Duodenal mucosa (tissue), 2 donors: ENCODE data around the gene CLCN7.

Source experiments
- H3K27ac ChIP-seq: one replicate; pipeline ENCODE4 v1.7.0; 2013; ENCODE audit warnings: low read depth, low read length
- H3K27me3 ChIP-seq, 2 donors: one replicate each; pipeline ENCODE4 v1.7.0; 2013; ENCODE audit warnings: low read length in 2 of 2, control low read depth in 1 of 2; ENCODE audit not compliant: insufficient read depth in 2 of 2, control insufficient read depth in 1 of 2
- H3K36me3 ChIP-seq, 2 donors: one replicate each; pipeline ENCODE4 v1.7.0; 2013; ENCODE audit warnings: low read length in 2 of 2, control low read depth in 1 of 2; ENCODE audit not compliant: insufficient read depth in 2 of 2, control insufficient read depth in 1 of 2
- H3K4me1 ChIP-seq, 2 donors: one replicate each; pipeline ENCODE4 v1.7.0; 2013; ENCODE audit warnings: low read length in 2 of 2, control low read depth in 1 of 2; ENCODE audit not compliant: insufficient read depth in 2 of 2, control insufficient read depth in 1 of 2
- H3K4me3 ChIP-seq, 2 donors: one replicate each; pipeline ENCODE4 v1.7.0; 2013; ENCODE audit warnings: low read length in 2 of 2, low read depth in 1 of 2
- H3K9ac ChIP-seq, 2 donors: one replicate each; pipeline ENCODE4 v1.7.0; 2013; ENCODE audit warnings: low read length in 2 of 2, low read depth in 1 of 2
- H3K9me3 ChIP-seq, 2 donors: one replicate each; pipeline ENCODE4 v1.7.0; 2013; ENCODE audit warnings: low read length in 2 of 2, control low read depth in 1 of 2; ENCODE audit not compliant: control insufficient read depth in 1 of 2

The CLCN7 gene

DNA sequence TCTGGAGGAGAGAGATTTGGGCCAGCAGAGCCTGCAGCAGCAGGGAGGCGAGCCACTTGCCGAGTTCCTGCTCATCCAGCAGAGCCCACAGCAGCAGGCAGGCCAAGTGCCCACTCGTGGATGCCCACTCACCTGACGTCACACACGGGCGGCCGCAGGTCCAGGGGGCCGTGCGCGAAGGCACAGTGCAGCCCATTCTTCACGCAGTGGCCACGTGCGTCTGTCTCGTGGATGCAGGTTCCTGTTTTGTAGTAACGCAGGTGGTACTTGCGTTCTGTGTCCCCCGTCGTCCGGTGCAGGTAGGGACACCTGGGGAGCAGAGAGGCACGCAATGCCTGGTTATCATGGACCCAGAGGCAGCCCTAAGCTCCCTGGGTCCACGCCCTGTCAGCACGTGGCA is 71.8 kb downstream of the CLCN7 start:
- no peaks in the 10 kb centered on the region for H3K9me3 ChIP-seq
- H3K9ac ChIP-seq: no peak overlapping the region
- H3K4me3 ChIP-seq: no peak overlapping the region
- peaks cover 7 to 43% of the 10 kb centered on the region in 2 donors for H3K36me3 ChIP-seq
- H3K27ac ChIP-seq: no peak overlapping the region
- no peaks in the 10 kb centered on the region for H3K27me3 ChIP-seq
- peaks cover 3 to 4% of the 10 kb centered on the region in 2 donors for H3K4me1 ChIP-seq

GRCh38 chr16:1401758-1402154 is 73.1 kb downstream of the CLCN7 start:
- Histone ChIP-seq H3K36me3 (peaks cover 7 to 50% of the 10 kb centered on the region in 2 donors), H3K27me3 (no peaks in the 10 kb centered on the region), H3K4me3 (no peak overlapping the region), H3K4me1 (no peaks in the 10 kb centered on the region), H3K9me3 (no peaks in the 10 kb centered on the region), H3K27ac (no peak overlapping the region), H3K9ac (no peak overlapping the region)

DNA sequence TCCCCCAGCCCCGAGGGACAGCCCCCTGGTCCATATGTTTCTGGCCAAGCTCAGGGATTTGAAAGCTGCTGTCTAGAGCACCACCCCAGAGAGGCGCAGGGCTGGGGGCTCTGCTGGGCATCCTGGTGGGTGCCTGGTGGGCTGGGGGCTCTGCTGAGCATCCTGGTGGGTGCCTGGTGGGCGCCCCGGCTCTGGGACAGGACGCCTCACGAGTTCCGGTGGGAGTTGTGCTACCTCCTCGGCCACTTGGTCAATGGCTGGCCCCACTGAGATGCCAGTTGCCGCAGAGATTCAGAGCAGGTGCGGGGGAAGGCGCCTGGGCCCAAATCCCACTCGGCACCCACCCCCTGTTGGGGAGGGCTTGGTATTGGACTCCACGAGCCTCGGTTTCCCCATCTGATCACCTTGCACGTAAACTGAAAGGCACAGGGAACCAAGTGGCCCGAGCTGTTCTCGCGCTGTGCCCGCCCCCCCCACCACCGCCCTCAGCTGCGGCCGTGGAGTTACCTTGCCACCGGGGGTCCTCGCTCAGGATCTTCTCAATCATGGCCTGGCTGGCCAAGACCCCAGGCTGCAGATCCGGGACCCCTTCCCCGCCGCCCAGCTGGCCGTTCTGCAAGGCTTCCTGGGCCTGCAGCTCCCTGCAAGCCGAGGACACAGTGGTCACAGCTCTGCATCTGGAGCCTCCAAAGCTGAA is 73.6 kb downstream of the CLCN7 start:
- no peaks in the 10 kb centered on the region for H3K27me3 ChIP-seq
- H3K9me3 ChIP-seq: no peaks in the 10 kb centered on the region
- peaks cover 7 to 50% of the 10 kb centered on the region in 2 donors for H3K36me3 ChIP-seq
- H3K4me1 ChIP-seq: no peaks in the 10 kb centered on the region
- no peak overlapping the region for H3K4me3 ChIP-seq
- no peak overlapping the region for H3K27ac ChIP-seq
- H3K9ac ChIP-seq: no peak overlapping the region

DNA sequence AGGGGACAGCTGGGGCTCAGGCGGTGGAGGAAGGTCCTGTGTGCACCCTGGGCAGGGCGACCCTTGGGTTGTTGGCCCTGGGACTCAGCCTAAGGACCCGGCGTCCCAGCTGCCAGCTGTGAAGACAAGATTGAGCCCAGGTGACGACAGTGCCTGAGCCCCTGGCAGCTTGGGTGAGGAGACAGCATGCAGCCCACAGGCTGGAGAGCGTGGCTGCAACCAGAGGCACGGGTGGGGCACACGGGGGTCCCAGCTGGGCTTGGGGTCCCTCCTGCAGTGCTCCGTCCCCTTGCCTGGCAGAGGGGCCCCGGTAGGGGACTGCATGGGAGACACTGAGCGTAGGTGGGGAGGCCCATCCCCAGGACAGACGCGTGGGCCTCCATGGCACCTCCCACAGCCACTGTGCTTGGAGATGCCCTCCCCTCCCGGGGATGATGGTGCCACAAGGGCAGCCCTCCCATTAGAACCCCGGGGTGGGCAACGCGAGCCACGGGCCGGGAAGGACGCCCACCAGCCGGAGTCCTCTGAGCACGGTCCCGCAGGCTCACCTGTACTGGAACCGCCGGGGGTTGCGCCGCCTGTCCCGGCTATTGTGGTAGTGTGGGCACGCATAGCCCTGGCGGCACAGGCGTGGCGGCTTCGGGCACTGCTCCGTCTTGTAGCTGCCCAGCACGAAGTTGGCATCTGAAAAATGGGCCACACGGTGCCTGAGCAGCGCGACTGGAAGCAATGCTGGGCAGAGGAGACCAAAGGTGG is 75.8 kb downstream of the CLCN7 start:
- no peak overlapping the region for H3K9ac ChIP-seq
- H3K27ac ChIP-seq: no peak overlapping the region
- H3K27me3 ChIP-seq: no peaks in the 10 kb centered on the region
- H3K9me3 ChIP-seq: no peaks in the 10 kb centered on the region
- peaks cover 11 to 57% of the 10 kb centered on the region in 2 donors for H3K36me3 ChIP-seq
- H3K4me1 ChIP-seq: no peaks in the 10 kb centered on the region
- H3K4me3 ChIP-seq: no peak overlapping the region

GRCh38 chr16:1398351-1398750 is 76.5 kb downstream of the CLCN7 start:
- Histone ChIP-seq H3K27me3 (no peaks in the 10 kb centered on the region), H3K36me3 (peaks cover 10 to 60% of the 10 kb centered on the region in 2 donors), H3K27ac (no peak overlapping the region), H3K4me3 (no peak overlapping the region), H3K9ac (no peak overlapping the region), H3K9me3 (no peaks in the 10 kb centered on the region), H3K4me1 (no peaks in the 10 kb centered on the region)

DNA sequence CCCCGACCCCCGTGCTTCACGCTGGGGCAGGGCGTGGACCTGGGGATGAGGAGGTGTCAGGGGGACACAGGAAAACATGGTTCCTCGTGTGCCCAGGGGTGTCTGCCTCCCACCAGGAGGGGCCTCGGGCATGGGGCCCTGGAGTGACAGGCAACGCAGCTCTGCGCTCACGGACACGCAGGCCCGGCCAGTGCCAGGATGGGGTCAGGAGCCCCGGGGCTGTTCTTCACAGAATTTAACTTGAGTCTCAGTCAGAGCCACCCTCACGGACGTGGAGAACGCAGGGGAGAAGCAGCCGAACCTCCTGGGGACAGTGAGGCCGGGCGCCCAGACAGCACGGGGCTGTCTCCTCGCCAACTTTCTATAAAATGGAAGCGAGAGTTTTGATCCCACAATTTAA is 77.0 kb downstream of the CLCN7 start:
- no peaks in the 10 kb centered on the region for H3K4me1 ChIP-seq
- no peak overlapping the region for H3K27ac ChIP-seq
- H3K9ac ChIP-seq: no peak overlapping the region
- no peaks in the 10 kb centered on the region for H3K9me3 ChIP-seq
- no peak overlapping the region for H3K4me3 ChIP-seq
- H3K27me3 ChIP-seq: no peaks in the 10 kb centered on the region
- H3K36me3 ChIP-seq: peaks cover 11 to 61% of the 10 kb centered on the region in 2 donors

- H3K27me3 ChIP-seq: no peaks in the 10 kb centered on the region
- H3K4me1 ChIP-seq: no peaks in the 10 kb centered on the region
- no peak overlapping the region for H3K4me3 ChIP-seq
- no peaks in the 10 kb centered on the region for H3K9me3 ChIP-seq
- peaks cover 11 to 54% of the 10 kb centered on the region in 2 donors for H3K36me3 ChIP-seq
- H3K9ac ChIP-seq: no peak overlapping the region
- H3K27ac ChIP-seq: no peak overlapping the region
These were observed 79.3 kb downstream of the CLCN7 start for GRCh38 chr16:1395444-1396031.
